Measurements from ENCODE around the gene ME1.
"Not testable (repeated sequence)": the region's sequence is repeated elsewhere in the genome, so short reads cannot be mapped to it uniquely, and the experiment has no call there.

ME1 gene

GRCh38 chr6:83352424-83353061, 78.3 kb downstream of the ME1 start:
- Histone ChIP-seq H3K9me3 (ENCODE audit: insufficient read depth, low read length, severe bottlenecking) (no peaks in the 10 kb centered on the region), H3K4me1 (ENCODE audit: insufficient read depth, low read length) (no peaks in the 10 kb centered on the region), H3K79me2 (ENCODE audit: insufficient read depth, low read length) (no peaks in the 10 kb centered on the region), H3K36me3 (ENCODE audit: insufficient read depth, low read length) (no peaks in the 10 kb centered on the region), H2AFZ (ENCODE audit: low read depth, low read length) (no peak overlapping the region), H3K4me3 (ENCODE audit: low read depth in 1 of 2, low read length in 2 of 2) (no peak overlapping the region), H3K4me2 (ENCODE audit: insufficient read depth, low read length) (no peak overlapping the region), H4K20me1 (ENCODE audit: insufficient read depth, low read length) (no peaks in the 10 kb centered on the region), H3K27ac (ENCODE audit: low read length) (no peak overlapping the region), H3K9ac (ENCODE audit: low read depth, low read length) (no peak overlapping the region), H3K27me3 (ENCODE audit: insufficient read depth, low read length, poor library complexity) (no peaks in the 10 kb centered on the region)
- no peak for TF ChIP-seq EZH2 (IDR thresholded peaks at IDR 0.05; ENCODE audit: borderline replicate concordance, low read depth, low read length, severe bottlenecking)
- no peak for TF ChIP-seq CTCF (IDR thresholded peaks at IDR 0.05; ENCODE audit: borderline replicate concordance, extremely low read depth, low read length, poor library complexity, severe bottlenecking)
- ATAC-seq (ENCODE audit: insufficient read depth, low read depth) (no peak), DNase-seq (no peak)

- H3K36me3 ChIP-seq (ENCODE audit: insufficient read depth, low read length) = no peaks in the 10 kb centered on the region
- H3K9ac ChIP-seq (ENCODE audit: low read depth, low read length) = no peak overlapping the region
- no peak overlapping the region for H3K4me2 ChIP-seq (ENCODE audit: insufficient read depth, low read length)
- no peak overlapping the region for H3K4me3 ChIP-seq (ENCODE audit: low read depth in 1 of 2, low read length in 2 of 2)
- no peaks in the 10 kb centered on the region for H3K79me2 ChIP-seq (ENCODE audit: insufficient read depth, low read length)
- H4K20me1 ChIP-seq (ENCODE audit: insufficient read depth, low read length) = no peaks in the 10 kb centered on the region
- H3K4me1 ChIP-seq (ENCODE audit: insufficient read depth, low read length) = no peaks in the 10 kb centered on the region
- ATAC-seq (ENCODE audit: insufficient read depth, low read depth) = no peak
- H2AFZ ChIP-seq (ENCODE audit: low read depth, low read length) = no peak overlapping the region
- no peak for DNase-seq
- no peak overlapping the region for H3K27ac ChIP-seq (ENCODE audit: low read length)
- H3K27me3 ChIP-seq (ENCODE audit: insufficient read depth, low read length, poor library complexity) = no peaks in the 10 kb centered on the region
- TF ChIP-seq EZH2 (IDR thresholded peaks at IDR 0.05; ENCODE audit: borderline replicate concordance, low read depth, low read length, severe bottlenecking) = no peak
- TF ChIP-seq CTCF (IDR thresholded peaks at IDR 0.05; ENCODE audit: borderline replicate concordance, extremely low read depth, low read length, poor library complexity, severe bottlenecking) = no peak
- H3K9me3 ChIP-seq (ENCODE audit: insufficient read depth, low read length, severe bottlenecking) = no peaks in the 10 kb centered on the region
Measured at GRCh38 chr6:83343121-83343520, 87.7 kb downstream of the ME1 start.

GRCh38 chr6:83341765-83342164, 89.1 kb downstream of the ME1 start:
- Histone ChIP-seq H4K20me1 (ENCODE audit: insufficient read depth, low read length) (no peaks in the 10 kb centered on the region), H3K27me3 (ENCODE audit: insufficient read depth, low read length, poor library complexity) (no peaks in the 10 kb centered on the region), H3K9ac (ENCODE audit: low read depth, low read length) (no peak overlapping the region), H3K4me3 (ENCODE audit: low read depth in 1 of 2, low read length in 2 of 2) (no peak overlapping the region), H3K36me3 (ENCODE audit: insufficient read depth, low read length) (no peaks in the 10 kb centered on the region), H3K4me1 (ENCODE audit: insufficient read depth, low read length) (no peaks in the 10 kb centered on the region), H3K9me3 (ENCODE audit: insufficient read depth, low read length, severe bottlenecking) (no peaks in the 10 kb centered on the region), H3K27ac (ENCODE audit: low read length) (no peak overlapping the region), H2AFZ (ENCODE audit: low read depth, low read length) (no peak overlapping the region), H3K79me2 (ENCODE audit: insufficient read depth, low read length) (no peaks in the 10 kb centered on the region), H3K4me2 (ENCODE audit: insufficient read depth, low read length) (no peak overlapping the region)
- no peak for ATAC-seq (ENCODE audit: insufficient read depth, low read depth)
- no peak for TF ChIP-seq CTCF (IDR thresholded peaks at IDR 0.05; ENCODE audit: borderline replicate concordance, extremely low read depth, low read length, poor library complexity, severe bottlenecking)
- no peak for TF ChIP-seq EZH2 (IDR thresholded peaks at IDR 0.05; ENCODE audit: borderline replicate concordance, low read depth, low read length, severe bottlenecking)
- no peak for DNase-seq

- not testable (repeated sequence) for H3K36me3 ChIP-seq (ENCODE audit: insufficient read depth, low read length); H3K9ac ChIP-seq (ENCODE audit: low read depth, low read length); DNase-seq; H3K27me3 ChIP-seq (ENCODE audit: insufficient read depth, low read length, poor library complexity); H2AFZ ChIP-seq (ENCODE audit: low read depth, low read length); H3K9me3 ChIP-seq (ENCODE audit: insufficient read depth, low read length, severe bottlenecking); H3K27ac ChIP-seq (ENCODE audit: low read length); ATAC-seq (ENCODE audit: insufficient read depth, low read depth); H3K4me1 ChIP-seq (ENCODE audit: insufficient read depth, low read length); H3K4me2 ChIP-seq (ENCODE audit: insufficient read depth, low read length); H3K4me3 ChIP-seq (ENCODE audit: low read depth in 1 of 2, low read length in 2 of 2); H3K79me2 ChIP-seq (ENCODE audit: insufficient read depth, low read length); H4K20me1 ChIP-seq (ENCODE audit: insufficient read depth, low read length)
Measured at GRCh38 chr6:83333916-83334315, 96.9 kb downstream of the ME1 start.
